ENCODE data around the gene KLHL36.

Gene KLHL36

DNA sequence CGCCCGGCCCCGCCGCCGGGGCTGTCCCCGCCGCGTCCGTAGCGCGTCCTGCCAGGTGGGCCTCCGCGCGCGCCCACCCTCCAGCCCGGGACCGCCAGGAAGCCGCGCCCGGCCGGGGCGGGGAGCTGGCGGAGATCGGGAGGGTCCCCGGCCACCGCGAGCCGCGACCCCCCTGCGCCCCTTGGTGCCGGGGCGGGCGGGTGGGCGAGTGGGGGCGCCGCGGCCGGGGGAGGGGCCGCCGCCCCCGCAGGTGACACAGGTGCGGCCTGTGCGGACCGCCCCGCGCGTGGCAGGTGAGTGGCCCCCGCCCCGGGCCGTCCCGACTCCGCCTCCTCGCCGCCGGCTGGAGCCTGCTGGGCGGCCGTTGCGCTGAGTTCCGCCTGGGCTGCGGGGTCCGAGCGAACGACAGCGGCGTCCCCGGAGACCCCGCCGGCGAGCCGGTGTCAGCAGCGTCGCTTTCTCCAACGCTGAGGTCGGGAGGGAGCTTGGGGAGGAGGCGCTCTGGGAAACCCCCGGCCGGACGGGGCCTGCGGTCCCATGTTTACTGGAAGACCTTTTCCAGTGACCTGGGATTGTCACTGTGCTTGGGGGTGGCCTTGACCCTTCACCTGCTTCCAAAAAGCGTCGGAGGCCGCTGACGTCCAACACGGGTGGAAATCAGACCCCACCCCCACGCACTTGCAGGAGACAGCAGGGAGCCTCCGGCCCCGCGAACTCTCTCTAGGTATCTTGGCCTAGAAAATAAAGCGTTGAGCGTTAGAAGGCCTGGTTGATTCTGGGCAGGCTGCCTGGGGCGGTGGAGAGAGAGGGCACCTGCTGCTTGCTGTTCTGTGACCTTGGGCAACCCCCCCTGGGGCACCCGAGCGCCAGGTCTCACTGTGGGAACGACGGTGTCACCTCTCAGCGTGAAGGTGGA, 542 bp downstream of the KLHL36 start:
- DNase-seq (ENCODE audit: low read depth): peak; percentile 22

DNA sequence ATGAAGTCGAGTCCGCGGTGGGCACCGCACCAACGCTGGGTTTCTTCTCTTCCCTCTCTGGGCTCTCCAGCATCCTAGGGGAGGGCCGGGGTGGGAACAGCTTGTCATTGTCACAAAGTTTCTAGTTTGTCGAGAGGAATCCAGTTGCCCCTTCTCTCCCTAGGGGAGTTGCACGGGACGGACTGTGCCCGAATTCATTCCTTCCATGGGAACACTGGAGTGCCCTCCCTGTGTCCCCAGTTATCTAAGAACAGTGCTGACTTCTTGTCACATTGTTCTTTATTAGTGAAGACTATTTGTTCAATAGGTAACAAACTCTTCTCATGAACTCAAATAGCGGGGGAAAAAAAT, 1.2 kb downstream of the KLHL36 start:
- DNase-seq (ENCODE audit: low read depth): no peak

DNA sequence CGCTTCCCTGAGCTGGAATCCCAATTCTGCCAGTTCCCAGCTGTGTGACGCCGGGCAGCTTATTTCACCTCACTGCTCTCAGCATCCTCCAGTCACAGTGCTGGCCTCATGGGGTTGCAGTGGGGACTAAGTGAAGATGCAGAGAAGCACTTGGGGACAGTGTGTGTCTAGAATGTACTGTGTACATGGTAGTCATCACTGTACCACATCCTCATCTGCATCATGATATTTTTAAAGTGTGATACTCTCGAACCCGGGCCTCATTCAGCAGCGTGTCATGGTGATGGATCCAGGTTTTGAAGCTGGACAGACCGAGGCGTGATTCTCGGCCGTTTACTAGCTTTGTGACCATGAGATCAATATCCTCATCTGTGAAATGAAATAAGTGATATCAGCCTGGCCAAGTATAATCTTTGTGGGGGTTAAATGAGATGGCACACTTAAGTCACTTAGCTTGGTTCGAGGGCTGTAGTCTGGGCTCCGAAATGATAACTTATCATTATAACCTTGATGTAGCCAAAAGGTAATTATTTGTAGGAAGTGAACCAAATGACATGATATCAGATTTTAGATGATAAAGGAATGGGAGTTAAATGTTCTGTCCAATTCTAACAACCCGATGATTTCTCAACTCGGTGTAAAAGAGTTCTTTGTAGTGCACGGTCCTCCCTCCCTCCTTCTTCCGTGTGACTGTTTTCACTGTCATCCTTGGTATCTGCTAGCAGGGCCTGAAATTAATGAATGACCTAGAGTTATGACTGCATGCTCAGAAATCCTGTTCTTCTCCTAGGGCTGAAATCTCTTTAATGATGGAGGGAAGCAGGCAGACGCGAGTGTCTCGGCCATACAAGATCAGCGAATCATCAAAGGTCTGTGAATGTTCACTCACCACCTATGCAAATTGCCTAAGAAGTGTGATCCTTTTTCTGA, 2.0 kb downstream of the KLHL36 start:
- DNase-seq (ENCODE audit: low read depth): no peak

DNA sequence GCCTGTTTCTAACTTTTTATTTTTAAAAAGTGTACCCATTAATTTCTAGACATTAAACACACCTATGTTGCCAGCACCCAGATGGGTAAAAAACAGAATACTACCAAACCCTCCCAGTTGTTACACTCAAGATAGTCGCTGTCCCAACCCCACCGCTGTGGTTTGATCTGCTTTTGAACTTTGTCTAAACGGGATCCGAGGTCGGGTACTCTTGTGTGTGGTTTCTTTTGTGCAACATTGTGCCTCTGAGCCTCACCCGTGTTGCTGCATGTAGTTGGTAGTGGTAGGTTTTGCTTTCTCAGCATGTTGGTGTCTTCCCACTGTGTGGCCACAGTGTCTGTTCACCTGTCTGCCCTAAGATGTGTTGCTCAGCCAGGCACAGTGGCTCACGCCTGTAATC, 4.3 kb downstream of the KLHL36 start:
- no peak for DNase-seq (ENCODE audit: low read depth)

- no peak for DNase-seq (ENCODE audit: low read depth)
These were observed 5.9 kb downstream of the KLHL36 start for GRCh38 chr16:84654238-84654637.

GRCh38 chr16:84654998-84655397, 6.7 kb downstream of the KLHL36 start:
- no peak for DNase-seq (ENCODE audit: low read depth)

DNA sequence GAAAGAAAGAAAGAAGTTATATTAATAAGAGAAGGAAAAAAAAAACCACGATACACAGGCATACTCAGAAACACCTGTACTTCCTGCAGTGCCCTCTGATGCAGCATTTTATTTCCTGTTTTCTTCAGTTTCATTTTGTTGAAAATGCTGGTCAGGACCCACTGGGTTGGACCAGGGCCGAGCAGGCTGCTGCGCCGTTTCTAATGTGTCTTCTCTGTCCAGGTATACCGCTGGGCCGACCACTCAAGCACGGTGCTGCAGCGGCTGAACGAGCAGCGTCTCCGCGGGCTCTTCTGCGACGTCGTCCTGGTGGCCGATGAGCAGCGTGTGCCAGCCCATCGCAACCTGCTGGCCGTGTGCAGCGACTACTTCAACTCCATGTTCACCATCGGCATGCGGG, 8.3 kb downstream of the KLHL36 start:
- DNase-seq (ENCODE audit: low read depth): no peak

- no peak for DNase-seq (ENCODE audit: low read depth)
These were observed 9.0 kb downstream of the KLHL36 start for GRCh38 chr16:84657229-84657837.

- DNase-seq (ENCODE audit: low read depth): no peak
These were observed 10.4 kb downstream of the KLHL36 start for GRCh38 chr16:84658690-84659089.

GRCh38 chr16:84659656-84660300, 11.5 kb downstream of the KLHL36 start:
- no peak for DNase-seq (ENCODE audit: low read depth)

DNA sequence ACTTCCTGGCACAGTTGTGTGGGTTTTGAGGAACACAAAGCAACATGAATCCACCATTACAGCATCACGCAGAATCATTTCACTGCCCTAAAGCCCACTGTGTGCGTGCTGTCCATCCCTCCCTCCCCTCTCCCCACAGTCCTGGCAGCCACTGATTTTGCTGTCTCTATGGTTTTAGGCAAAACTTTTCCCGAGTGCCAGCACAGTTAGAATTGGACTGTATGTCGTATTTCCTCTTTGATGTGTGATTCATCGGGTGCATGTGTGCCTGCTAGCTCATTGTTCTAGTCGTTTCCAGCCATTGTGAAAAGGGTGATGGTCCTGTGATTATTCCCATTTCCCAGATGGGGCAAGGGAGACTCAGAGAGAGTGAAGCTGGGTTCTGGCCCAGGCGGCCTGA, 12.7 kb downstream of the KLHL36 start:
- no peak for DNase-seq (ENCODE audit: low read depth)

- DNase-seq (ENCODE audit: low read depth): no peak
These were observed 13.2 kb downstream of the KLHL36 start for GRCh38 chr16:84661418-84662060.

- no peak for DNase-seq (ENCODE audit: low read depth)
These were observed 14.2 kb downstream of the KLHL36 start for GRCh38 chr16:84662471-84662870.

- no peak for DNase-seq (ENCODE audit: low read depth)
These were observed 15.3 kb downstream of the KLHL36 start for GRCh38 chr16:84663433-84664101.

DNA sequence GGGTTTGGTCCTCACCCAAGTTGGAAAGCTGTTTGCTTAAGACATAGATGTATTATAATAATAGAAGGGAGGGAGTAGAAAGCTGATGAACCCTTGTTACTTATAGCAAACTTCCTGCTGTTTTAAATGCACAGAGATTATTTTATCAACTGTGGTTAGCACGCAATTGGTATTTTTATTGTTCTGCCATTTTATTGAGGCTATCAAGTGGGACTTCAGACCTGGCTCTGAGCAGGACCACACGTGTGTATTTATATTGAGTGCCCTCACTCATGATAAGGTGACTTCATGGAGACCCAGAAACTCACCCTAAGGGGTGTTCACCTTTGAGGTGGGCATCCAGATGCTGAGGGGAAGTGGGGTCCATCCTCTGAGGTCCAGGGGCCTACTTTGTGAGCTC, 17.0 kb downstream of the KLHL36 start:
- DNase-seq (ENCODE audit: low read depth): no peak

- no peak for DNase-seq (ENCODE audit: low read depth)
These were observed 17.5 kb downstream of the KLHL36 start for GRCh38 chr16:84665843-84666242.

GRCh38 chr16:84667600-84668309, 19.4 kb downstream of the KLHL36 start:
- DNase-seq (ENCODE audit: low read depth): no peak

DNA sequence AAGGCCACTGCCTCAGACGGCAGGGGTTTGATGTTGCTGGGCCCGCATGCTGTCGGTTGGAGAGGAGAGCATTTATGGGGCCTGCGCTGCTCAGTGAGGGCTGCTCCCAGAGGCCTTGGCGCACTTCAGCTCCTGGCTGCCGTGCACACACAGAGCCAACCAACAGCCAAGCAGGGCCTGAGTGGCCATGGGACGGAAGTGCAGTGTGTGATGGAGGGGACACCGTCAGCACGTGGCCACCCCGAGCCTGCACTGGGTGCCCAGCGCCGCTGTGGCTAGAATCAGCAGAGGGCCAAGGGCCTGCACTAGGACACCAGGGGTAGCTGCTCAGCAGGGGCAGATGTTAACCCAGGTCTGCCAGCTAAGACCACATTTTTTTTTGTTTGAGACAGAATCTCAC, 21.8 kb downstream of the KLHL36 start:
- DNase-seq (ENCODE audit: low read depth): no peak

DNA sequence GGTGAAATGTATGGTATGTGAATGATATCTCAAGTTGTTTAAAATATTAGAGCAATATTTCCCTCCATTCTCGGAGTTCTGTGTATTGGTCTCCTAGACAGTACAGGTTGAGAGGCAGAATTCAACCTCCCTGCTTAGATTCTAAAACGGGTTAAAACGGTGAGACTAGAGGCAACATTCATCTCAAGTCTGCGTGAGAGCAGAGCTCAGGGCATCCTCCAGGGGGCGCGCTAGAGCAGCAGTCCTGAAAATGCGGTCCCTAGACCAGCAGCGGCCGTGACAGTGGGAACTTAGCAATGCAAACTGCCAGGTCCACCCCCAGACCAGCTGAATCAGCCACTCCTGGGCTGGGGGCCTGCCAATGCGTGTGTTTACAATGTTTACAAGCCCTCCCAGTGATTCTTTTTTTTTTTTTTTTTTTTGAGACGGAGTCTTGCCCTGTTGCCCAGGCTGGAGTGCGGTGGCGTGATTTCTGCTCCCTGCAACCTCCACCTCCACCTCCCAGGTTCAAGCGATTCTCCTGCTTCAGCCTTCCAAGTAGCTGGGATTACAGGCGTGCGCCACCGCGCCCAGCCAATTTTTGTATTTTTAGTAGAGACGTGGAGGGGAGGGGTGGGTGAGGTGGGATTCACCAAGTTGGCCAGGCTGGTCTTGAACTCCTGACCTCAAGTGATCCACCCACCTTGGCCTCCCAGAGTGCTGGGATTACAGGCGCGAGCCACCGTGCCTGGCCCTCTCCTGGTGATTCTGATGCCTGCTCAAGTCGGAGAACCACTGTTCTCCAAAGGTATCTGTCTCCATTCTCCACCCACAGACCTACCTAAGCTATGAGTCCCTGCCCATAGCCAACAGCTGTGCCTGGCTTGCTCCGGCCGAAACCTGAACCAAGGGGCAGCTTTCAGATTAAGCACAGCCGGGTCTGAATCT, 24.2 kb downstream of the KLHL36 start:
- DNase-seq (ENCODE audit: low read depth): peak; percentile 71
